ENCODE data around the gene GAB2. TPM values are rescaled to one million over a fixed set of nuclear protein-coding genes. Genes with fewer than 3 reads are reported as not detected.

GAB2 gene
- polyA plus RNA-seq, 3 donors = 2.8 to 39.4 (median 4.4) TPM

GRCh38 chr11:78193806-78194205, 223.8 kb downstream of the GAB2 start:
- peaks cover 3% of the 10 kb centered on the region for H4K20me1 ChIP-seq (ENCODE audit: insufficient read depth, low read length)
- TF ChIP-seq CTCF (IDR thresholded peaks at IDR 0.05) = no peak
- 94% methylated on average over 8 of the region's 8 CpGs for WGBS (ENCODE audit: insufficient coverage)
- no peak overlapping the region for H3K4me3 ChIP-seq (replicated peaks in 1 of 3; ENCODE audit: low read depth in 2 of 3, low read length in 3 of 3)
- no peak overlapping the region for H3K4me2 ChIP-seq (replicated peaks; ENCODE audit: extremely low read depth, low read length, poor library complexity, severe bottlenecking)
- DNase-seq = no peak
- no peak overlapping the region for H3K9ac ChIP-seq (ENCODE audit: insufficient read depth, low read length, poor library complexity, severe bottlenecking)
- intact Hi-C loops (cut with micrococcal nuclease) = loop anchor here in 1 of 2 donors (5.0 kb wide), 1 partner anchor 57 kb away; the partner anchor contains the start of gene ALG8
- no peak overlapping the region for H2AFZ ChIP-seq (ENCODE audit: insufficient read depth, low read depth, low read length, poor library complexity, severe bottlenecking)
- Mint-ChIP-seq H3K36me3 (peaks cover 41 to 42% of the 10 kb centered on the region in 2 donors), H3K4me3 (no peak overlapping the region), H3K27ac (peak overlapping the region in 3 of 7 donors; percentile 46 to 91 (median 65)), H3K9me3 (peaks cover 0 to 4% (median 2%) of the 10 kb centered on the region in 7 donors), H3K4me1 (peaks cover 44% of the 10 kb centered on the region), H3K27me3 (ENCODE audit: low read depth in 3 of 3) (peaks cover 1 to 5% (median 3%) of the 10 kb centered on the region in 3 donors)
- peaks cover 0 to 13% of the 10 kb centered on the region in 2 donors for H3K36me3 ChIP-seq (replicated peaks in 1 of 2; ENCODE audit: control insufficient read depth in 1 of 2, insufficient read depth in 2 of 2, low read length in 2 of 2)
- no peaks in the 10 kb centered on the region for H3K9me3 ChIP-seq (replicated peaks in 1 of 2; ENCODE audit: control insufficient read depth in 1 of 2, insufficient read depth in 1 of 2, low read length in 2 of 2)
- H3K27ac ChIP-seq (ENCODE audit: low read depth in 1 of 2, low read length in 2 of 2) = peak overlapping the region in 1 of 2 donors; percentile 74
- peaks cover 16% of the 10 kb centered on the region for H3K79me2 ChIP-seq (ENCODE audit: insufficient read depth, low read length)
- H3K27me3 ChIP-seq (ENCODE audit: control insufficient read depth in 2 of 2, insufficient read depth in 2 of 2, low read length in 2 of 2) = peaks cover 0 to 4% of the 10 kb centered on the region in 2 donors
- peaks cover 32 to 44% of the 10 kb centered on the region in 2 donors for H3K4me1 ChIP-seq (ENCODE audit: control insufficient read depth in 1 of 2, insufficient read depth in 2 of 2, low read length in 2 of 2)

GRCh38 chr11:78192911-78193351, 224.7 kb downstream of the GAB2 start:
- Histone ChIP-seq H3K9ac (ENCODE audit: insufficient read depth, low read length, poor library complexity, severe bottlenecking) (peak overlapping the region; percentile 38), H3K4me2 (replicated peaks; ENCODE audit: extremely low read depth, low read length, poor library complexity, severe bottlenecking) (peak overlapping the region; percentile 39), H2AFZ (ENCODE audit: insufficient read depth, low read depth, low read length, poor library complexity, severe bottlenecking) (peak overlapping the region; percentile 26), H3K36me3 (replicated peaks in 1 of 2; ENCODE audit: control insufficient read depth in 1 of 2, insufficient read depth in 2 of 2, low read length in 2 of 2) (peaks cover 0 to 5% of the 10 kb centered on the region in 2 donors), H3K27me3 (ENCODE audit: control insufficient read depth in 2 of 2, insufficient read depth in 2 of 2, low read length in 2 of 2) (peaks cover 0 to 4% of the 10 kb centered on the region in 2 donors), H3K79me2 (ENCODE audit: insufficient read depth, low read length) (peaks cover 16% of the 10 kb centered on the region), H3K4me3 (replicated peaks in 1 of 3; ENCODE audit: low read depth in 2 of 3, low read length in 3 of 3) (peak overlapping the region in 1 of 3 experiments; percentile 10), H3K27ac (ENCODE audit: low read depth in 1 of 2, low read length in 2 of 2) (peak overlapping the region; percentile 39 to 74), H3K9me3 (replicated peaks in 1 of 2; ENCODE audit: control insufficient read depth in 1 of 2, insufficient read depth in 1 of 2, low read length in 2 of 2) (no peaks in the 10 kb centered on the region), H4K20me1 (ENCODE audit: insufficient read depth, low read length) (peaks cover 3% of the 10 kb centered on the region), H3K4me1 (ENCODE audit: control insufficient read depth in 1 of 2, insufficient read depth in 2 of 2, low read length in 2 of 2) (peaks cover 33 to 45% of the 10 kb centered on the region in 2 donors)
- peak overlapping the region in 1 of 2 donors; percentile 11 for H3K4me3 Mint-ChIP-seq
- TF ChIP-seq CTCF (IDR thresholded peaks at IDR 0.05) = no peak
- peaks cover 0 to 6% (median 3%) of the 10 kb centered on the region in 7 donors for H3K9me3 Mint-ChIP-seq
- peaks cover 1 to 5% (median 3%) of the 10 kb centered on the region in 3 donors for H3K27me3 Mint-ChIP-seq (ENCODE audit: low read depth in 3 of 3)
- WGBS (ENCODE audit: insufficient coverage) = 0% methylated on average over 1 of the region's 4 CpGs
- intact Hi-C loops (cut with micrococcal nuclease) = loop anchor here in 1 of 2 donors (5.0 kb wide), 1 partner anchor 56 kb away; the partner anchor contains the start of gene ALG8
- peak overlapping the region; percentile 70 to 91 (median 82) for H3K27ac Mint-ChIP-seq
- H3K4me1 Mint-ChIP-seq = peaks cover 47% of the 10 kb centered on the region
- H3K36me3 Mint-ChIP-seq = peaks cover 34 to 35% of the 10 kb centered on the region in 2 donors
- peak in 2 of 3 donors; percentile 31 to 51 for DNase-seq

Data from CD14-positive monocyte (primary cell).